ENCODE measurements around the gene ZNF609. TPM values are rescaled to one million over a fixed set of nuclear protein-coding genes. Genes with fewer than 3 reads are reported as not detected.

The ZNF609 gene
- polyA plus RNA-seq, 1 donor (not counting 4 experiments of a cell fraction or from before 2014, with no cell fraction given): 16.9 TPM

- Histone ChIP-seq H3K27ac (ENCODE audit: control insufficient read depth, insufficient read depth, low read length) (no peak overlapping the region), H3K9ac (ENCODE audit: control insufficient read depth, extremely low read depth, insufficient read depth, low read length) (no peak overlapping the region)
Observed at GRCh38 chr15:64476550-64476949, 16.2 kb downstream of the ZNF609 start.

GRCh38 chr15:64478863-64479262 is 18.5 kb downstream of the ZNF609 start:
- dilution Hi-C loops (cut with MboI; ENCODE audit: extremely low pct_ligation_motif_present, low sequenced_read_pairs): no loop called here

More at GRCh38 chr15:64476550-64476949, 16.2 kb downstream of the ZNF609 start:
- no peak overlapping the region for H3K4me3 ChIP-seq (ENCODE audit: control insufficient read depth in 2 of 3, extremely low read depth in 1 of 3, insufficient read depth in 2 of 3, low read depth in 1 of 3, low read length in 3 of 3)
- DNase-seq (ENCODE audit: low read depth, low spot score): no peak
- dilution Hi-C loops (cut with MboI; ENCODE audit: extremely low pct_ligation_motif_present, low sequenced_read_pairs): no loop called here
- no peaks in the 10 kb centered on the region for H3K27me3 ChIP-seq (ENCODE audit: control insufficient read depth, extremely low read depth, insufficient read depth, low read length)
- no peaks in the 10 kb centered on the region for H3K9me3 ChIP-seq (ENCODE audit: control insufficient read depth, low read depth, low read length)
- no peaks in the 10 kb centered on the region for H3K9me1 ChIP-seq (ENCODE audit: control insufficient read depth, extremely low read depth, insufficient read depth, low read length)
- H3K36me3 ChIP-seq (ENCODE audit: control insufficient read depth in 2 of 2, extremely low read depth in 1 of 2, insufficient read depth in 2 of 2, low read length in 2 of 2): peaks cover 0 to 3% of the 10 kb centered on the region in 2 experiments
- H4K20me1 ChIP-seq (ENCODE audit: control insufficient read depth, extremely low read depth, insufficient read depth, low read length): no peaks in the 10 kb centered on the region
- no peak overlapping the region for H3K4me2 ChIP-seq (ENCODE audit: control insufficient read depth, extremely low read depth, insufficient read depth, low read depth, low read length)
- TF ChIP-seq EZH2 (IDR thresholded peaks at IDR 0.05; ENCODE audit: low read length) (no peak), CTCF (optimal IDR thresholded peaks at IDR 0.05 in 1 of 3, IDR thresholded peaks at IDR 0.05 in 1 of 3, conservative IDR thresholded peaks at IDR 0.05 in 1 of 3; ENCODE audit: extremely low read depth in 1 of 3, insufficient read depth in 2 of 3, low read length in 3 of 3) (no peak)
- no peak for FAIRE-seq
- H2AFZ ChIP-seq (ENCODE audit: control insufficient read depth, low read length): no peak overlapping the region
- H3K4me1 ChIP-seq (ENCODE audit: control insufficient read depth, extremely low read depth, insufficient read depth, low read length): no peaks in the 10 kb centered on the region
- H3K79me2 ChIP-seq (ENCODE audit: control insufficient read depth, insufficient read depth, low read length): peaks cover 48% of the 10 kb centered on the region

More at GRCh38 chr15:64478863-64479262, 18.5 kb downstream of the ZNF609 start:
- Histone ChIP-seq H4K20me1 (ENCODE audit: control insufficient read depth, extremely low read depth, insufficient read depth, low read length) (no peaks in the 10 kb centered on the region), H3K9me1 (ENCODE audit: control insufficient read depth, extremely low read depth, insufficient read depth, low read length) (no peaks in the 10 kb centered on the region), H3K9ac (ENCODE audit: control insufficient read depth, extremely low read depth, insufficient read depth, low read length) (no peak overlapping the region), H3K4me2 (ENCODE audit: control insufficient read depth, extremely low read depth, insufficient read depth, low read depth, low read length) (no peak overlapping the region), H3K4me1 (ENCODE audit: control insufficient read depth, extremely low read depth, insufficient read depth, low read length) (no peaks in the 10 kb centered on the region), H3K9me3 (ENCODE audit: control insufficient read depth, low read depth, low read length) (no peaks in the 10 kb centered on the region), H3K79me2 (ENCODE audit: control insufficient read depth, insufficient read depth, low read length) (peaks cover 42% of the 10 kb centered on the region), H2AFZ (ENCODE audit: control insufficient read depth, low read length) (no peak overlapping the region), H3K36me3 (ENCODE audit: control insufficient read depth in 2 of 2, extremely low read depth in 1 of 2, insufficient read depth in 2 of 2, low read length in 2 of 2) (peaks cover 0 to 3% of the 10 kb centered on the region in 2 experiments), H3K4me3 (ENCODE audit: control insufficient read depth in 2 of 3, extremely low read depth in 1 of 3, insufficient read depth in 2 of 3, low read depth in 1 of 3, low read length in 3 of 3) (no peak overlapping the region), H3K27ac (ENCODE audit: control insufficient read depth, insufficient read depth, low read length) (no peak overlapping the region), H3K27me3 (ENCODE audit: control insufficient read depth, extremely low read depth, insufficient read depth, low read length) (no peaks in the 10 kb centered on the region)
- TF ChIP-seq CTCF (optimal IDR thresholded peaks at IDR 0.05 in 1 of 3, IDR thresholded peaks at IDR 0.05 in 1 of 3, conservative IDR thresholded peaks at IDR 0.05 in 1 of 3; ENCODE audit: extremely low read depth in 1 of 3, insufficient read depth in 2 of 3, low read length in 3 of 3): no peak
- TF ChIP-seq EZH2 (IDR thresholded peaks at IDR 0.05; ENCODE audit: low read length): no peak
- no peak for DNase-seq (ENCODE audit: low read depth, low spot score)
- no peak for FAIRE-seq
